ENCODE results near the gene PDIA5. TPM values are rescaled to one million over a fixed set of nuclear protein-coding genes. Genes with fewer than 3 reads are reported as not detected.
A peak's percentile ranks its signal among the peaks of the same experiment; 100 is the strongest.

Gene PDIA5

DNA sequence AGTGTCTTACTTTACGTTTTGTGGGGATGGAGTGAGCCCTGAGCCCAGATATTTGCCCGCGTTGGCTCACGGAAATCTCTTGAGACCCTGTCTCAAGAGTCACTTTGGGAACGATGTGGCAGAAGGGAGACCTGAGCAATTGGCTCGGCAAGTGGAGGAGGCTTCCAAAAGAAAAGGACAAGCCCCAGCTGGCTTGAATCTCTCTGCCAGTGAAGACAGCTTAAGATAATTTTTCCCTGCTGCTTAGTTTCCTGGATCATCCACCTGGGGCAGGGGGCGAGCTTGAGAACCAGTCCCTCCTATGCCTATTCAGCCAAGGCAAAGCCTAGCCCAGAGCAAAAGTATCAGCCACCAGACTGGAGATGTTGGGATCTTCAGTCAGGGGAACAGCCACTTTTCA lies 135.6 kb downstream of the PDIA5 start:
- H3K27me3 ChIP-seq (ENCODE audit: insufficient read depth, poor library complexity, severe bottlenecking): no peaks in the 10 kb centered on the region
- peak overlapping the region; percentile 67 for H3K27ac ChIP-seq (replicated peaks)
- TF ChIP-seq REST (IDR thresholded peaks at IDR 0.05; ENCODE audit: insufficient replicate concordance, low read depth): no peak
- H3K4me3 ChIP-seq (replicated peaks; ENCODE audit: insufficient read depth, low read length): peak overlapping the region; percentile 100
- DNase-seq (ENCODE audit: low read depth in 1 of 2, low spot score in 1 of 2): no peak

Small RNA genes within 50 kb of the gene (microRNA-seq; reads per million reads assigned to microRNA genes)
- not detected for gene MIR7110
